Kidney (tissue), 14 donors: Measurements from ENCODE around the gene GNB1. TPM values are rescaled to one million over a fixed set of nuclear protein-coding genes. Genes with fewer than 3 reads are reported as not detected.

Experiments used
- DNase-seq, 5 donors: peaks; one replicate each; pipeline ENCODE4 v3.0.0-alpha.2; 2013 to 2020
- FAIRE-seq: peaks from 2 replicates; lab custom pipeline; 2012; peaks lifted over from hg19 to GRCh38; lab: Jason Lieb, UNC
- H3K27ac ChIP-seq, 2 donors: one replicate each; pipeline ENCODE4 v1.7.0; 2013; ENCODE audit warnings: low read depth in 2 of 2, low read length in 2 of 2, inconsistent platforms in 1 of 2
- H3K27me3 ChIP-seq: one replicate; pipeline ENCODE4 v1.7.1; 2013; ENCODE audit warnings: low read length, inconsistent platforms; ENCODE audit not compliant: control insufficient read depth, insufficient read depth
- H3K36me3 ChIP-seq, 3 donors: one replicate each; pipeline versions ENCODE4 v1.7.0 to v1.7.1; 2013; ENCODE audit warnings: low read length in 3 of 3, control low read depth in 1 of 3, inconsistent platforms in 1 of 3; ENCODE audit not compliant: insufficient read depth in 3 of 3, control insufficient read depth in 2 of 3
- H3K4me1 ChIP-seq, 3 donors: one replicate each; pipeline versions ENCODE4 v1.7.0 to v1.7.1; 2013; ENCODE audit warnings: low read length in 3 of 3, inconsistent platforms in 1 of 3, low read depth in 1 of 3; ENCODE audit not compliant: control insufficient read depth in 2 of 3, insufficient read depth in 2 of 3
- H3K4me3 ChIP-seq, 3 donors: one replicate each; pipeline versions ENCODE4 v1.7.0 to v1.8.1; 2013; ENCODE audit warnings: low read length in 3 of 3, control low read depth in 1 of 3, inconsistent platforms in 1 of 3
- H3K9ac ChIP-seq, 3 donors: one replicate each; pipeline versions ENCODE4 v1.7.0 to v1.7.1; 2013; ENCODE audit warnings: low read length in 3 of 3, control low read depth in 1 of 3, inconsistent platforms in 1 of 3
- H3K9me3 ChIP-seq, 3 donors: one replicate each; pipeline versions ENCODE4 v1.7.0 to v1.7.1; 2013; ENCODE audit warnings: low read length in 3 of 3, control low read depth in 1 of 3, inconsistent platforms in 1 of 3; ENCODE audit not compliant: control insufficient read depth in 2 of 3, insufficient read depth in 1 of 3
- CTCF ChIP-seq: IDR thresholded peaks from 3 replicates; pipeline ENCODE4 v1.5.1; 2012; ENCODE audit warnings: mild to moderate bottlenecking, moderate library complexity, borderline replicate concordance; ENCODE audit not compliant: insufficient read depth; ENCODE audit errors: extremely low read depth
- intact Hi-C: fragments of 100-400 bp; cut with DNase I; formaldehyde crosslinking; loops from one replicate; pipeline ENCODE4 v1.11.1; 2022
- polyA plus RNA-seq: library from polyadenylated mRNA; stranded (reverse); fragments of 350-450 nt; fragmentation: Illumina TruSeq; extraction: RNeasy Lipid Tissue Mini Kit (QIAGEN cat#74804); gene quantifications from one replicate; pipeline ENCODE4 v1.2.3, GENCODE V29; 2014; ENCODE audit warnings: low read depth, low replicate concordance; ENCODE audit not compliant: insufficient read depth
- total RNA-seq: library from RNA; stranded (reverse); fragmentation: NEBNext Ultra II Directional; extraction: Animal tissue kit (Norgen Biotek cat#: 25700); gene quantifications from one replicate; pipeline ENCODE4 v1.2.1, GENCODE V29; 2021
- donor health status: control.
- donor health status: control.
- donor health status: control.
- donor health status: control.
- donor health status: control.
- donor health status: DM: yes; HTN: yes; CAD: no.
- donor health status: Normal renal cell carcinoma (clear cell type).

Gene GNB1
- total and polyA plus RNA-seq, 2 donors from 2014 or later, result 144 to 347 TPM

GRCh38 chr1:1768249-1768992, 122.5 kb downstream of the GNB1 start:
- Histone ChIP-seq H3K9ac (no peak overlapping the region), H3K4me1 (no peaks in the 10 kb centered on the region), H3K27ac (no peak overlapping the region), H3K36me3 (peaks cover 0 to 9% (median 2%) of the 10 kb centered on the region in 3 donors), H3K4me3 (no peak overlapping the region), H3K9me3 (no peaks in the 10 kb centered on the region), H3K27me3 (no peaks in the 10 kb centered on the region)
- TF ChIP-seq CTCF, result no peak
- peak in 1 of 5 donors; percentile 23 for DNase-seq
- intact Hi-C loops, result no loop called here
- FAIRE-seq, result no peak

DNA sequence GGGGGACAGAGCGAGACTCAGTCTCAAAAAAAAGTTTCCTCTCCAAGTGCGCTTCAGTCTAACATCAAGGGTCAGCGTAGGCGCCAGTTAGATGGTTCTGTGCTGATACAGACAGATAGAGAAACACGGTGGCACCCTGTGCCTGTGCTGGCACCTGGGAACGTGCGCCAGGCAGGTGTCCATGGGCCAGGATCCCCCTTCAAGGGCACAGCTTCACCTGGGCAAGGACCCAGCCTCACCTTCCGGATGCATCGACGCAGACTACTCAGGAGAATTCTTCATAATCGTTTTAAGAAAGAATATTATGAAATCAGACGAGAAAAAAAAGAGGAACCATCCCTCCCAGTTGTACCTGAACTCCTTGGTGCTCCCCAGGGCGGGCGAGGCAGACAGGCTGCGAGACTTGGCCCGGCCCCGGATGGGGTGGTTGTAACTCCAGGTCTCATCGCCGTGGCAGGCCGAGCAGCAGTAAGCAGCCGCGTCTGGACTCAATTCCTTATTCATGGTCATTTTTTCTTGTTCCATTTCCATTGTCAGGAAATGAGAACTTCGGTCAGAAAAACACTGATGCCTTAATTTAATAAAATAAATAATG, 125.9 kb downstream of the GNB1 start:
- Histone ChIP-seq H3K27me3 (no peaks in the 10 kb centered on the region), H3K9me3 (no peaks in the 10 kb centered on the region), H3K9ac (no peak overlapping the region), H3K27ac (no peak overlapping the region), H3K36me3 (peaks cover 2 to 9% (median 7%) of the 10 kb centered on the region in 3 donors), H3K4me1 (no peaks in the 10 kb centered on the region), H3K4me3 (no peak overlapping the region)
- peak in 1 of 5 donors; percentile 37 for DNase-seq
- FAIRE-seq, result no peak
- no peak for TF ChIP-seq CTCF
- intact Hi-C loops, result no loop called here

GRCh38 chr1:1763657-1764621, 126.9 kb downstream of the GNB1 start:
- H3K9me3 ChIP-seq, result no peaks in the 10 kb centered on the region
- FAIRE-seq, result no peak
- H3K27ac ChIP-seq, result no peak overlapping the region
- H3K27me3 ChIP-seq, result no peaks in the 10 kb centered on the region
- H3K4me1 ChIP-seq, result peaks cover 0 to 5% (median 0%) of the 10 kb centered on the region in 3 donors
- peaks cover 2 to 9% (median 7%) of the 10 kb centered on the region in 3 donors for H3K36me3 ChIP-seq
- no peak overlapping the region for H3K9ac ChIP-seq
- DNase-seq, result peak in 2 of 5 donors; percentile 29 to 77
- TF ChIP-seq CTCF, result no peak
- intact Hi-C loops, result no loop called here
- H3K4me3 ChIP-seq, result no peak overlapping the region
